ENCODE measurements around the gene RASSF4.
A peak's percentile ranks its signal among the peaks of the same experiment; 100 is the strongest.

The RASSF4 gene

DNA sequence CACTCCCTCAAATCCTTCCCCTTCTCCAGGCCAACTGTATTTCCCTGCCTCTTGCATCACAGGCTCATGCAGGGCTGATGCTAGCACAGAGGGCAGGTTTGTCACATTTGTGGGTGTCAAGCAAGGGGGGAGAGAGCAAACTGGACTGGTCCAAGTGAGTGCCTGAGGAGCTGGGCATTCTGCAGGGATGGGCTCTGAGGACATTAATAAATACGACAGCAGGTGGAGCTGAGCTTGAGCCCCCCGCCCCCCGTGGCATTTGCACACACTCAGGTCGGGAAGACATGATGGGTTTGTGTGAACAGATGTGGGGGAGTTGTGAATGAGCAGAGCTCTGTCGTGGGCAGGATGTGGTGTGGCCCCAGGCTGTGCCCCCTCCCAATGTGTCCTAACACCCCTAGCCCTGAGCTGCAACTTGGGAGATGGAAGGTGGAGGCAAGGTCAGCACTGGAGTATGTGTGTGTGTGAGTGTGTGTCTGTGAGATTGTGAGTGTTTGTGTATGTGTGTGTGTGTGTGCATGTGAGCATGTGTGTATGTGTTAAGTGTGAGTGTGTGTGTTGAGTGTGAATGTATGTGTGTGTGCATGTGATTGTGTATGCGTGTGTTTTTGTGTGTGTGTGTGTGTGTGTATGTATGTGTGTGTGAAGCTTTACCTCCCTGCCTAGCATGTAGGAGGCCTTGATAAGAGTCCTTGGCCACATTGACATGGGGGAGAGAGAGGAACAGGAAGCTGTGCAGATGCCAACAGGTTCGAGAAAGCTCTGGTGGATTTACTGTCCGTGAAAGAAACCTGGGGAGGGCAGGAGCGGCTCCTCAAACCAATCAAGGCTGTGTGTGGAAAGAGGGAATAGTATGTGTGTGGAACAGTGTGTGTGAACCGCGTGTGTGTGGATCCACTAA lies 9.1 kb downstream of the RASSF4 start:
- no peaks in the 10 kb centered on the region for H3K27me3 ChIP-seq (ENCODE audit: low read depth, low read length)
- no peaks in the 10 kb centered on the region for H4K20me1 ChIP-seq (ENCODE audit: insufficient read depth, low read length)
- no peak overlapping the region for H2AFZ ChIP-seq (ENCODE audit: low read depth, low read length)
- peak overlapping the region; percentile 78 for H3K4me2 ChIP-seq (ENCODE audit: low read length)
- peaks cover 63% of the 10 kb centered on the region for H3K4me1 ChIP-seq (ENCODE audit: low read length)
- H3K79me2 ChIP-seq (ENCODE audit: low read length): no peaks in the 10 kb centered on the region
- H3K9me3 ChIP-seq (ENCODE audit: insufficient read depth, low read length): no peaks in the 10 kb centered on the region
- H3K36me3 ChIP-seq (replicated peaks; ENCODE audit: low read depth, low read length): no peaks in the 10 kb centered on the region
- TF ChIP-seq EZH2phosphoT487 (IDR thresholded peaks at IDR 0.05; ENCODE audit: low read depth): no peak
- TF ChIP-seq, protein P1, sequence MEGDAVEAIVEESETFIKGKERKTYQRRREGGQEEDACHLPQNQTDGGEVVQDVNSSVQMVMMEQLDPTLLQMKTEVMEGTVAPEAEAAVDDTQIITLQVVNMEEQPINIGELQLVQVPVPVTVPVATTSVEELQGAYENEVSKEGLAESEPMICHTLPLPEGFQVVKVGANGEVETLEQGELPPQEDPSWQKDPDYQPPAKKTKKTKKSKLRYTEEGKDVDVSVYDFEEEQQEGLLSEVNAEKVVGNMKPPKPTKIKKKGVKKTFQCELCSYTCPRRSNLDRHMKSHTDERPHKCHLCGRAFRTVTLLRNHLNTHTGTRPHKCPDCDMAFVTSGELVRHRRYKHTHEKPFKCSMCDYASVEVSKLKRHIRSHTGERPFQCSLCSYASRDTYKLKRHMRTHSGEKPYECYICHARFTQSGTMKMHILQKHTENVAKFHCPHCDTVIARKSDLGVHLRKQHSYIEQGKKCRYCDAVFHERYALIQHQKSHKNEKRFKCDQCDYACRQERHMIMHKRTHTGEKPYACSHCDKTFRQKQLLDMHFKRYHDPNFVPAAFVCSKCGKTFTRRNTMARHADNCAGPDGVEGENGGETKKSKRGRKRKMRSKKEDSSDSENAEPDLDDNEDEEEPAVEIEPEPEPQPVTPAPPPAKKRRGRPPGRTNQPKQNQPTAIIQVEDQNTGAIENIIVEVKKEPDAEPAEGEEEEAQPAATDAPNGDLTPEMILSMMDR (IDR thresholded peaks at IDR 0.05; ENCODE audit: low read depth, low read length): no peak
- no peak overlapping the region for H3K9ac ChIP-seq (ENCODE audit: low read length)
- no peak overlapping the region for H3K4me3 ChIP-seq (ENCODE audit: low read length)
- peak overlapping the region; percentile 69; the same call in 1 of the 2 replicates for H3K27ac ChIP-seq (ENCODE audit: low read length)

DNA sequence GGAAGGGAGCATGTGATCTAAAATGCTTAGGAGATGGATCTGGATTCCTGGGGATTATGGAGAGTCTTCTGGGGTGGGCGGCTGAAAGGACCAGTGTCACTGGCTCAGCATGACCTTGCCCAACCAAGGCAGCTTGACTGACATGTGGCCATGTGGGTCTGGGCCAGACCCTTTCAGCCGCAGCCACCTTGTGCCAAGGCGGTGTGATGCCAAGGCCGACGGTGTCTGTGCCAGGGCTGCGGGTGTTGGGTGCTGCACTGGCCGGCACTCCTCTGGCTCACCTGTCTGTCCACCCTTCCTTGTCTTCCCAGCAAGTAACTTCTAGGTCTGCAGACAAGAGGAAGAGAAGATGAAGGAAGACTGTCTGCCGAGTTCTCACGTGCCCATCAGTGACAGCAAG lies 10.3 kb downstream of the RASSF4 start:
- Histone ChIP-seq H3K9me3 (ENCODE audit: insufficient read depth, low read length) (no peaks in the 10 kb centered on the region), H3K36me3 (replicated peaks; ENCODE audit: low read depth, low read length) (no peaks in the 10 kb centered on the region), H2AFZ (ENCODE audit: low read depth, low read length) (no peak overlapping the region), H3K4me2 (ENCODE audit: low read length) (no peak overlapping the region), H4K20me1 (ENCODE audit: insufficient read depth, low read length) (no peaks in the 10 kb centered on the region), H3K4me1 (ENCODE audit: low read length) (peaks cover 63% of the 10 kb centered on the region), H3K79me2 (ENCODE audit: low read length) (no peaks in the 10 kb centered on the region), H3K4me3 (ENCODE audit: low read length) (no peak overlapping the region), H3K9ac (ENCODE audit: low read length) (no peak overlapping the region), H3K27me3 (ENCODE audit: low read depth, low read length) (no peaks in the 10 kb centered on the region), H3K27ac (ENCODE audit: low read length) (no peak overlapping the region)
- TF ChIP-seq, protein P1 (IDR thresholded peaks at IDR 0.05; ENCODE audit: low read depth, low read length): no peak

DNA sequence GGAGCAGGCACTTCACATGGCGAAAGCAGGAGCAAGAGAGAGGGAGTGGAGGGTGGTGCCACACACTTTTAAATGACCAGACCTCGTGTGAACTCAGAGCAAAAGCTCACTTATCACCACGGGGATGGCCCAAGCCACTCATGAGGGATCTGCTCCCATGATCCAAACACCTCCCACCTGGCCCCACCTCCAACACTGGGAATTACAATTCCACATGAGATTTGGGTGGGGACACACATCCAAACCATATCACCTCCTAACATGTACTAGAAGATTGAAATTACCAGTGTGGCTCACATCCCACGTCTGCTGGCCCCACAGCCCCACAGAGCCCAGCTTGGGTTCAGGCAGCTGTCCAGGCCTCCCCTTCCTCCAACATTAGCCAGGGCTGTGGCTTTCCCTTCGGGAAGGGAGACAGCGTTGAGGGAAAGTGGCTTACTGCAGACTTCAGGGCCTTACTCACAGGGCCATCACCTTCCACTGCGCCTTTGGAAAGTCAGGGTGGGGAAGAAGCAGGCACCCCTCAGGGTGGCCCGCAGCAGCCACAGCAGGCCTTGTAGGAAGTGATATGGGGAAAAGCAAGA lies 11.3 kb downstream of the RASSF4 start:
- H3K36me3 ChIP-seq (replicated peaks; ENCODE audit: low read depth, low read length): no peaks in the 10 kb centered on the region
- no peak overlapping the region for H2AFZ ChIP-seq (ENCODE audit: low read depth, low read length)
- H3K27ac ChIP-seq (ENCODE audit: low read length): no peak overlapping the region
- no peak overlapping the region for H3K9ac ChIP-seq (ENCODE audit: low read length)
- H3K4me1 ChIP-seq (ENCODE audit: low read length): peaks cover 58% of the 10 kb centered on the region
- no peaks in the 10 kb centered on the region for H3K79me2 ChIP-seq (ENCODE audit: low read length)
- H3K4me2 ChIP-seq (ENCODE audit: low read length): no peak overlapping the region
- no peak overlapping the region for H3K4me3 ChIP-seq (ENCODE audit: low read length)
- H4K20me1 ChIP-seq (ENCODE audit: insufficient read depth, low read length): no peaks in the 10 kb centered on the region
- H3K27me3 ChIP-seq (ENCODE audit: low read depth, low read length): no peaks in the 10 kb centered on the region
- TF ChIP-seq EZH2phosphoT487 (IDR thresholded peaks at IDR 0.05; ENCODE audit: low read depth): no peak
- TF ChIP-seq, protein P1 (IDR thresholded peaks at IDR 0.05; ENCODE audit: low read depth, low read length): no peak
- H3K9me3 ChIP-seq (ENCODE audit: insufficient read depth, low read length): no peaks in the 10 kb centered on the region

DNA sequence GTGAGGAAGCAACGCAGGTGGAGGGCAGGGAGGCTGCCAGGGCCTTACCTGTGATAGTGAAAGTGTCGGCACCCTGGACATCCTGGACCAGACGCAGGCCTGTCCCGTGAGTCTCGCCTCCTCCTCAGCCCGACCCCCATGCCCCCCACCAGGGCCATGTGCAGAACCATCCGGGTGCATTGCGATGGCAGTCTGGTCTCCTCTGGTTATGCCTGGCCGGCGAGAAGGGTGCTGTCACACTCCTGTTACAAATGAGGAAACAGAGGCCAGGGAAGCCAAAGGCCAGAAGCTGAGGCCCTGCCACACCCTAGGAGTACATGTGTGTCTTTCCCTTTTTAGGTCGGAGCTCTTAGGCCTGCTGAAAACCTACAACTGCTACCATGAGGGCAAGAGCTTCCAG lies 11.8 kb downstream of the RASSF4 start:
- no peak overlapping the region for H3K4me2 ChIP-seq (ENCODE audit: low read length)
- H3K27me3 ChIP-seq (ENCODE audit: low read depth, low read length): no peaks in the 10 kb centered on the region
- peaks cover 55% of the 10 kb centered on the region for H3K4me1 ChIP-seq (ENCODE audit: low read length)
- H3K79me2 ChIP-seq (ENCODE audit: low read length): no peaks in the 10 kb centered on the region
- H3K27ac ChIP-seq (ENCODE audit: low read length): no peak overlapping the region
- H3K9me3 ChIP-seq (ENCODE audit: insufficient read depth, low read length): no peaks in the 10 kb centered on the region
- H4K20me1 ChIP-seq (ENCODE audit: insufficient read depth, low read length): no peaks in the 10 kb centered on the region
- TF ChIP-seq EZH2phosphoT487 (IDR thresholded peaks at IDR 0.05; ENCODE audit: low read depth): no peak
- TF ChIP-seq, protein P1 (IDR thresholded peaks at IDR 0.05; ENCODE audit: low read depth, low read length): no peak
- no peaks in the 10 kb centered on the region for H3K36me3 ChIP-seq (replicated peaks; ENCODE audit: low read depth, low read length)
- no peak overlapping the region for H3K4me3 ChIP-seq (ENCODE audit: low read length)
- no peak overlapping the region for H3K9ac ChIP-seq (ENCODE audit: low read length)
- H2AFZ ChIP-seq (ENCODE audit: low read depth, low read length): no peak overlapping the region

All from OCI-LY3 (cell line).